Panc1 (cell line): ENCODE results near the gene TRIM3. TPM values are rescaled to one million over a fixed set of nuclear protein-coding genes. Genes with fewer than 3 reads are reported as not detected.

Source experiments
- ATAC-seq: fragments of 200-7000 bp; cut with Tn5 transposase; 2 replicates; pipeline ENCODE4 v1.9.1; 2020; ENCODE audit warnings: mild to moderate bottlenecking, moderate library complexity
- BruUV-seq: library from RNA; stranded (reverse); fragments of 400-500 nt; replicated peaks from 2 replicates; lab custom pipeline; 2021; lab: Mats Ljungman, UMichigan
- CTCF ChIA-PET: fragments of 300-600 bp; sonication (Branson Sonifier 250); formaldehyde crosslinking; loops from one replicate; lab custom pipeline; 2022; ENCODE audit warnings: antibody characterized with exemption; lab: Charles Lee
- POLR2A ChIA-PET: fragments of 300-600 bp; sonication (Branson Sonifier 250); formaldehyde crosslinking; loops from one replicate; lab custom pipeline; 2022; ENCODE audit warnings: antibody characterized with exemption; lab: Charles Lee
- DNase-seq: peaks from one replicate; pipeline ENCODE4 v3.0.0-alpha.2; 2010; ENCODE audit warnings: low read depth, low spot score
- H3K27ac ChIP-seq: 2 replicates; pipeline ENCODE4 v1.5.1; 2011; ENCODE audit warnings: mild to moderate bottlenecking, low read length, inconsistent platforms
- H3K27me3 ChIP-seq: fragments of 200-500 bp; sonication (Bioruptor generic); 2 replicates; pipeline ENCODE4 v1.6.0; 2014; ENCODE audit warnings: low read length, inconsistent platforms; ENCODE audit not compliant: control insufficient read depth, insufficient read depth
- H3K36me3 ChIP-seq: fragments of 200-500 bp; sonication (Bioruptor generic); 2 replicates; pipeline ENCODE4 v1.5.1; 2014; ENCODE audit warnings: inconsistent platforms, mild to moderate bottlenecking, low read length, moderate library complexity; ENCODE audit not compliant: control insufficient read depth, insufficient read depth
- H3K4me1 ChIP-seq: 2 replicates; pipeline ENCODE4 v1.5.1; 2011; ENCODE audit warnings: inconsistent platforms, mild to moderate bottlenecking, low read length, moderate library complexity; ENCODE audit not compliant: control insufficient read depth, insufficient read depth
- H3K4me3 ChIP-seq, 2 experiments: 2 replicates each; pipeline ENCODE4 v1.5.1; 2011 to 2012; ENCODE audit warnings: low read depth in 2 of 2, low read length in 2 of 2, mild to moderate bottlenecking in 2 of 2, inconsistent platforms in 1 of 2, moderate library complexity in 1 of 2
- H3K9me3 ChIP-seq: fragments of 200-500 bp; sonication (Bioruptor generic); 2 replicates; pipeline ENCODE4 v1.5.1; 2014; ENCODE audit warnings: low read depth, mild to moderate bottlenecking, inconsistent platforms, low read length, moderate library complexity; ENCODE audit not compliant: control insufficient read depth, insufficient read depth
- CTCF ChIP-seq: fragments of 450-650 bp; IDR thresholded peaks from 2 replicates; pipeline ENCODE4 v1.5.1; 2017; ENCODE audit warnings: mild to moderate bottlenecking
- POLR2AphosphoS5 ChIP-seq: IDR thresholded peaks from 2 replicates; pipeline ENCODE4 v1.6.1; 2012; ENCODE audit warnings: mild to moderate bottlenecking, low read depth, low read length, moderate library complexity
- REST ChIP-seq, 2 experiments: IDR thresholded peaks; 2 replicates each; pipeline ENCODE4 v1.6.1; 2011 to 2012; ENCODE audit warnings: low read depth in 2 of 2, control low read depth in 1 of 2, low read length in 1 of 2, mild to moderate bottlenecking in 1 of 2, moderate library complexity in 1 of 2; ENCODE audit not compliant: insufficient read depth in 1 of 2
- SIN3A ChIP-seq: IDR thresholded peaks from 2 replicates; pipeline ENCODE4 v1.6.1; 2012; ENCODE audit warnings: low read depth, mild to moderate bottlenecking, low read length, moderate library complexity, borderline replicate concordance; ENCODE audit not compliant: insufficient read depth
- TCF7L2 ChIP-seq: IDR thresholded peaks from 2 replicates; pipeline ENCODE4 v1.6.1; 2011; ENCODE audit warnings: mild to moderate bottlenecking, low read depth, low read length, inconsistent platforms
- in situ Hi-C: cut with HindIII; loops from 2 replicates; pipeline ENCODE4 v1.10.0; 2016; ENCODE audit warnings: low sequenced_read_pairs, low pct_unique_long_range_greater_than_20kb
- intact Hi-C: fragments of 100-400 bp; cut with micrococcal nuclease; formaldehyde crosslinking; loops from one replicate; pipeline ENCODE4 v1.10.0; 2022; ENCODE audit not compliant: unreplicated experiment
- total RNA-seq: library from RNA; stranded (reverse); gene quantifications from one replicate; pipeline ENCODE4 v1.2.1, GENCODE V29; 2021; ENCODE audit not compliant: unreplicated experiment

Gene TRIM3
- total RNA-seq, 1 experiment from 2014 or later: 35.4 TPM

- CTCF ChIA-PET: no interaction called here
- BruUV-seq: no TSS peak
- H3K4me1 ChIP-seq: no peaks in the 10 kb centered on the region
- POLR2A ChIA-PET: interaction anchor here (0.9 kb wide), 1 partner anchor 10 kb away, joined by 3 read pairs; no protein-coding TSS in a partner anchor
- TF ChIP-seq POLR2AphosphoS5: no peak
- TF ChIP-seq REST (IDR thresholded peaks at IDR 0.05; ENCODE audit: insufficient read depth in 1 of 2, low read depth in 2 of 2, low read length in 1 of 2): no peak
- TF ChIP-seq SIN3A: no peak
- no peak for TF ChIP-seq CTCF
- TF ChIP-seq TCF7L2: no peak
- no peaks in the 10 kb centered on the region; the same call in 1 of the 2 replicates for H3K36me3 ChIP-seq
- H3K9me3 ChIP-seq: no peaks in the 10 kb centered on the region
- H3K27me3 ChIP-seq: no peaks in the 10 kb centered on the region
- no peak overlapping the region for H3K27ac ChIP-seq
- in situ Hi-C loops: no loop called here
- no peak overlapping the region for H3K4me3 ChIP-seq
- DNase-seq: no peak
- ATAC-seq: no peak
- intact Hi-C loops: no loop called here
Measured at GRCh38 chr11:6455070-6455469, 18.7 kb downstream of the TRIM3 start.

- H3K4me3 ChIP-seq: no peak overlapping the region
- H3K27me3 ChIP-seq: no peaks in the 10 kb centered on the region
- TF ChIP-seq CTCF (no peak), TCF7L2 (no peak)
- in situ Hi-C loops: no loop called here
- H3K27ac ChIP-seq: no peak overlapping the region
- H3K9me3 ChIP-seq: no peaks in the 10 kb centered on the region
- POLR2A ChIA-PET: no interaction called here
- no peaks in the 10 kb centered on the region; the same call in 1 of the 2 replicates for H3K36me3 ChIP-seq
- BruUV-seq: no TSS peak
- intact Hi-C loops: no loop called here
- DNase-seq: no peak
- ATAC-seq: no peak
- no peaks in the 10 kb centered on the region for H3K4me1 ChIP-seq
- CTCF ChIA-PET: interaction anchor here (1.0 kb wide), 2 partner anchors 10 to 74 kb away, joined by 3 to 4 read pairs; no protein-coding TSS in a partner anchor
Measured at GRCh38 chr11:6453152-6453551, 20.6 kb downstream of the TRIM3 start.
